Measurements from ENCODE around the gene ADAP1. TPM values are rescaled to one million over a fixed set of nuclear protein-coding genes. Genes with fewer than 3 reads are reported as not detected.

Gene ADAP1
- total RNA-seq, 2 donors from 2014 or later: 3.8 to 6.5 TPM

- Mint-ChIP-seq H3K36me3 (ENCODE audit: low read depth) (no peaks in the 10 kb centered on the region), H3K9me3 (peaks cover 4% of the 10 kb centered on the region), H3K4me3 (no peak overlapping the region), H3K27me3 (ENCODE audit: insufficient read depth) (peaks cover 2% of the 10 kb centered on the region), H3K27ac (no peak overlapping the region), H3K4me1 (no peaks in the 10 kb centered on the region)
- Histone ChIP-seq H3K27me3 (ENCODE audit: control insufficient read depth, insufficient read depth, low read length, poor library complexity, severe bottlenecking) (peaks cover under 1% of the 10 kb centered on the region), H3K4me1 (ENCODE audit: control insufficient read depth, insufficient read depth, low read length) (no peaks in the 10 kb centered on the region), H3K36me3 (ENCODE audit: control insufficient read depth, insufficient read depth, low read length) (no peaks in the 10 kb centered on the region), H3K27ac (ENCODE audit: low read depth, low read length) (no peak overlapping the region), H3K9me3 (ENCODE audit: control insufficient read depth, low read length) (no peaks in the 10 kb centered on the region), H3K9ac (ENCODE audit: extremely low read depth, low read length, poor library complexity, severe bottlenecking) (no peak overlapping the region), H3K4me3 (ENCODE audit: low read length) (no peak overlapping the region)
- no peak for TF ChIP-seq CTCF (conservative IDR thresholded peaks at IDR 0.05)
- peak; percentile 63 for DNase-seq
- WGBS, 2 experiments (ENCODE audit: insufficient coverage in 1 of 2, insufficient read length in 1 of 2): 91 to 94% methylated on average over 28 to 46 of the region's 46 CpGs
Observed at GRCh38 chr7:935164-935873, 19.2 kb downstream of the ADAP1 start.

- TF ChIP-seq CTCF (conservative IDR thresholded peaks at IDR 0.05): no peak
- Histone ChIP-seq H3K4me3 (ENCODE audit: low read length) (no peak overlapping the region), H3K4me1 (ENCODE audit: control insufficient read depth, insufficient read depth, low read length) (no peaks in the 10 kb centered on the region), H3K9me3 (ENCODE audit: control insufficient read depth, low read length) (no peaks in the 10 kb centered on the region), H3K9ac (ENCODE audit: extremely low read depth, low read length, poor library complexity, severe bottlenecking) (no peak overlapping the region), H3K27ac (ENCODE audit: low read depth, low read length) (no peak overlapping the region), H3K27me3 (ENCODE audit: control insufficient read depth, insufficient read depth, low read length, poor library complexity, severe bottlenecking) (no peaks in the 10 kb centered on the region), H3K36me3 (ENCODE audit: control insufficient read depth, insufficient read depth, low read length) (no peaks in the 10 kb centered on the region)
- no peaks in the 10 kb centered on the region for H3K27me3 Mint-ChIP-seq (ENCODE audit: insufficient read depth)
- DNase-seq: no peak
- 93 to 95% methylated on average over 21 to 34 of the region's 34 CpGs for WGBS, 2 experiments (ENCODE audit: insufficient coverage in 1 of 2, insufficient read length in 1 of 2)
- H3K36me3 Mint-ChIP-seq (ENCODE audit: low read depth): no peaks in the 10 kb centered on the region
- no peaks in the 10 kb centered on the region for H3K9me3 Mint-ChIP-seq
- H3K27ac Mint-ChIP-seq: no peak overlapping the region
- no peaks in the 10 kb centered on the region for H3K4me1 Mint-ChIP-seq
- no peak overlapping the region for H3K4me3 Mint-ChIP-seq
Observed at GRCh38 chr7:934469-935163, 19.9 kb downstream of the ADAP1 start.

- DNase-seq: no peak
- no peaks in the 10 kb centered on the region for H3K9me3 ChIP-seq (ENCODE audit: control insufficient read depth, low read length)
Observed at GRCh38 chr7:932651-932975, 21.9 kb downstream of the ADAP1 start.

More at GRCh38 chr7:932651-932975, 21.9 kb downstream of the ADAP1 start:
- Mint-ChIP-seq H3K9me3 (no peaks in the 10 kb centered on the region), H3K36me3 (ENCODE audit: low read depth) (no peaks in the 10 kb centered on the region), H3K27me3 (ENCODE audit: insufficient read depth) (no peaks in the 10 kb centered on the region), H3K4me1 (no peaks in the 10 kb centered on the region), H3K27ac (no peak overlapping the region), H3K4me3 (no peak overlapping the region)
- Histone ChIP-seq H3K4me3 (ENCODE audit: low read length) (no peak overlapping the region), H3K9ac (ENCODE audit: extremely low read depth, low read length, poor library complexity, severe bottlenecking) (no peak overlapping the region), H3K27ac (ENCODE audit: low read depth, low read length) (no peak overlapping the region), H3K4me1 (ENCODE audit: control insufficient read depth, insufficient read depth, low read length) (no peaks in the 10 kb centered on the region), H3K36me3 (ENCODE audit: control insufficient read depth, insufficient read depth, low read length) (no peaks in the 10 kb centered on the region), H3K27me3 (ENCODE audit: control insufficient read depth, insufficient read depth, low read length, poor library complexity, severe bottlenecking) (no peaks in the 10 kb centered on the region)
- WGBS, 2 experiments (ENCODE audit: insufficient coverage in 1 of 2, insufficient read length in 1 of 2): 95 to 98% methylated on average over 6 to 11 of the region's 11 CpGs
- no peak for TF ChIP-seq CTCF (conservative IDR thresholded peaks at IDR 0.05)
